Measurements from ENCODE around the gene MXRA8.
"Not testable (repeated sequence)": the region's sequence is repeated elsewhere in the genome, so short reads cannot be mapped to it uniquely, and the experiment has no call there.

The MXRA8 gene

DNA sequence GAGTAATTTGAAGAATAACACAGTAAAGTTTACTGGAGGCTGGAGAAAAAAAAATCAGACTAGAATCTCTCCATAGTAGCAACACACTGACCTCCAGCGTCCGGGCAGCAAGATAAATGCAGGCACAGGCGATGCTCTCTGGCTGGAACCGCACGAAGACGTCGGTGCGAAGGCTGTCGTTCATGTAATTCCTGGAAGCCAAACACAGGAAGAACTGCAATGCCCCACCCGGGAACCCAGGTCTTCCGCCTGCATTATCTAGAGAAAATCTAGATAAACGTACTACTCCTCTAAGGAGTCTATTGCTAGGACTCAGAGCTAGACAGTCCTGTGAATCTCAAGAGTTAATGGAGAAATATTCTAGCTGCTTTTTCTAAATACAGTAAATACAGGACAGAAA is 32.3 kb upstream of the MXRA8 start:
- DNase-seq = no peak

- DNase-seq = no peak
Measured at GRCh38 chr1:1388078-1388472, 29.7 kb upstream of the MXRA8 start.

- no peak for DNase-seq
Measured at GRCh38 chr1:1387098-1388077, 29.0 kb upstream of the MXRA8 start.

GRCh38 chr1:1385931-1386330 is 27.6 kb upstream of the MXRA8 start:
- no peak for DNase-seq

GRCh38 chr1:1385339-1385738 is 27.0 kb upstream of the MXRA8 start:
- DNase-seq = not testable (repeated sequence)

GRCh38 chr1:1381294-1381693 is 22.9 kb upstream of the MXRA8 start:
- no peak for DNase-seq

GRCh38 chr1:1380860-1381259 is 22.5 kb upstream of the MXRA8 start:
- no peak for DNase-seq

DNA sequence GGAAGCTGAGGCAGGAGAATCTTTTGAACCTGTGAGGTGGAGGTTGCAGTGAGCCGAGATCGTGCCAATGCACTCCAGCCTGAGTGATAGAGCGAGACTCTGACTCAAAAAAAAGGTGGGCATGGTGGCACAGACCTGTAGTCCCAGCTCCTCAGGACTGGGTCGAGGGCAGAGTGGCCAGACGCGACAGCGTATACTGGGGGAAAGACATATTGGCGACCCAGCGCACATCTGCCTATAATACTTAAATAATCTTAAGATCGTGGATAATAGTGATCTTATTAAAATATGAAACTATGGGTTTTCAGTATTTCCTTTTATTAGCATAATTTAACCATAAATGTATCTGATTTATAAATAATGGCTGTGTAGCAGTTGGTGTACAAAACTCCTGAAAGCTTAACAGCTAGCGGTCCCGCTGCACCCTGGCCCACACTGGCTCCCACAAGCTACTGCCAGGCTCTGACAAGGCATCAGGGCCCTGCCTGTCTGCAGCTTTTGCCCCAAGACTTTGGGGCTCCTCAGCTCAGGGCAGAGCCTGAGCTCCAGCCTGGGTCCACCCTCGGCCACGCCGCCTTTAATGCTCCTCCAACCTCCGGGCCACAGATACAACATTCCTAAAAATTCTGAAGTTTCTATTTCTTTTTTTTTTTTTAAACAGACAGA is 19.3 kb upstream of the MXRA8 start:
- DNase-seq = no peak

- no peak for DNase-seq
Measured at GRCh38 chr1:1376551-1377226, 18.3 kb upstream of the MXRA8 start.

DNA sequence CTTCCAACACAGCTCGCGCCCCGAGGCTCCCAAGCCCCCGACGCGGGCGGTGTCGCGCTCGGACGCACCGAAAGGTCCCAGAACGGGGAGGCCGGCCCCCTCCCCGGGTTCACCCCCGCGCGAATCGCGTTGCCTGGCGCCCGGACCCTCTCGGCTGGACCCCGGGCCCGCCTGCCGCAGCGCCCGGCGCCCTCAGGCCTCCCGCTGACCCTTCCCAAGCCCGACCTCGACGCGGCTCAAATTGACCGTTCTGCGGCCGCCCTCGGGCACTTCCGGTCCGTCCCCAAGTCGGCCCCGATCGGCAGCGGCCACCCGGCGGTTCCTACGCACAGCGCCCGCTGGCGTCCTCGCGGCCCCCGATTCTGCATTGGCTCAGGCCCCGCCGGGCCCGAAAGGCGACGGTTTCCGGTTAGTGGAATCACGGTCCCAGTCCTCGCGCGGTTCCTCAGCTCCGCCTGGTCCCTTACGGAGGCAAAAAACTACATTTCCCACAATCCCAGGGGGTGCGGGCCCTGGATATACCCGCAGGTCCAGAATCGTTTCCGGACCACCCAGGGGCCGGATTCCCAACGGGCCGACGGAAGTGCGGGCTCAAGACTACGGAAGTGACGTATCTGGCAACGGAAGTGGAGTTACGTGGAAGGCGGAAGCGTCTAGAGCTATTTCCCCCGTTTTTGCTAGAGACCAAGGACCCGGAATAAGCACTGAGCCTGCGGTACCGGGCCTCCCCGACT is 16.7 kb upstream of the MXRA8 start, which contains the start of gene AURKAIP1:
TSS of gene AURKAIP1 (minus strand) at position 279 of the 734 bp plus-strand sequence. CDS start 451 bp downstream, outside the sequence.
- peak; percentile 100 for DNase-seq

DNA sequence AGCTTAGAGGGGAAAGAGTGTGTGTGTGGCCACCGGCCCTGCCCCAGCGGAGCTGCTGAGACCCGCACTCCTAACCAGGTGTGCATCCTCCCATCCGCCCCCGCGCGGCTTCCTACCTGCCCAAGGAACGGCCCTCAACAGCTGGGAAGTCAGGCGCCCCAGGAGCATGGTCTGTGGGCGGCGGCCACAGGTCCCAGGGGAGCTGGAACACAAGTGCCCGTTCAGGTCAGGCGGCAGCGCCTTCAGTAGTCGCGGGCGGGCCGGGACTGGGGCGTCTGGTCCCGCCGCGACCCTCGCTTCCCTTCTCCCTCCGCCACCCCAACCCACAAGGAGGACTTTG is 16.2 kb upstream of the MXRA8 start:
- no peak for DNase-seq

GRCh38 chr1:1373815-1374588 is 15.6 kb upstream of the MXRA8 start:
- DNase-seq = no peak

GRCh38 chr1:1373051-1373814 is 14.9 kb upstream of the MXRA8 start:
- no peak for DNase-seq

DNA sequence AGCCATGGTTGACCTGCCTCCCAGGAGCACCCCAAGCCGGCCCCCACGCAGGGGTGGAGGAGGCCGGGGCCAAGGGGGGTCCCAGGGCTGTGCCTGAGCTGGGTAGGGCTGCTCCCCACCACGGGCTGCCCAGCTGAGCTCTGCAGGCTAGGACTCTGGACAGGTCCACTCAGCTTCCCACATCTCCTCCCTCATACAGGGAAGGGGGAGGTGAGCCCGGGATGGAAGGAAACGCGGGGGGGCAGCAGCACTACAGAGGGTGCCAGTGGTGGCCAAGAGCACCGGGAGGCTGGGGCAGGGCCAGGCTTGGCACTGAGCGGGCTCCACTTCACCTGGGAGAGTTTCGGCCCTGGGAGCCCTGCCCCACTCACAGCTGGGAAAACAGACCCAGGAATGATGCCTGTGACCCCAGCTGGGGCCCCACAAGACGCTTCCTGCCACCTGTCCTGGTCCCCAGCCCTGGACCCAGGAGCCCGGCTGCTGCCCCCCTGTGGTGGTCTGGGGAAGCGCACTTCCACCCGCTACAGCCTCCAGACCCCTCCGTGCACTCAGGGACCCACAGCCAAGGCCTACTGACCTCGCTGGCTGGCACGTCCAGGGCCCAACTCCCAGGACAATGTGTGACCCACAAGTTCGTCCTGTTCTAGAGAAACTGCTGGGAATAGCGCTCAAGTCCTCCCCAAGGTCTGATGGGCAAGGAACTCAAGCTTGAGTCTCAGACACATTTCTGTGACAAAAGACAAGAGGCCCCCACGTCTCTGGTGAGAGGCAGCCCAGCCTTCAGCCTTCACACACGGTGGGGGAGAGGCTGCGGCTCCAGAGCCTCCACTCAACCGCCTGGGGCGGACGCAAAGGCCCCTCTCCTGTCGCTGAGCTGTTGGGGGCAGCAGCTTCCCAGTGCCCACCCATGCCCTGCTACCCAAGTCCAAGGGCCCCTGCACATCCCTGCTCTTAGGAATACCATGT is 13.7 kb upstream of the MXRA8 start:
- peak; percentile 79 for DNase-seq

DNA sequence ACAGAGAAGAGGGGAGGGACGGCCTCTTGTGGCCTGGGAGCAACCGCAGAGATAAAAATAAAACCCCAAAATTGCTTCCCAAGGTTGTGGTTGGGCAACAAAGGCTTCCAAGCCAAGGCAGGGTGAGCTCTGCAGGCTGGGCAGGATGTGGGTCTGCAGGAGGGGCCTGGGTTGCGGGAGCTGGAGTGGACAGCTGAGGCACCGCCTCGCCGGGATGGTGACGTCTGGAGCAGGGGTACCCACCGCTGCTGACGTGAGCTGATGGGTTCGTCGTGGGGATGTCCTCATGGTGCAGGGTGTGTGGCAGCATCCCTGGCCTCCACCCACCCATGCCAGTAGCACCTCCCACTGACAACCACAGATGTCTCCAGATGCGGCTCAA is 13.0 kb upstream of the MXRA8 start:
- DNase-seq = no peak

- DNase-seq = no peak
Measured at GRCh38 chr1:1370771-1371300, 12.5 kb upstream of the MXRA8 start.

GRCh38 chr1:1370094-1370493 is 11.7 kb upstream of the MXRA8 start:
- DNase-seq = not testable (repeated sequence)

DNA sequence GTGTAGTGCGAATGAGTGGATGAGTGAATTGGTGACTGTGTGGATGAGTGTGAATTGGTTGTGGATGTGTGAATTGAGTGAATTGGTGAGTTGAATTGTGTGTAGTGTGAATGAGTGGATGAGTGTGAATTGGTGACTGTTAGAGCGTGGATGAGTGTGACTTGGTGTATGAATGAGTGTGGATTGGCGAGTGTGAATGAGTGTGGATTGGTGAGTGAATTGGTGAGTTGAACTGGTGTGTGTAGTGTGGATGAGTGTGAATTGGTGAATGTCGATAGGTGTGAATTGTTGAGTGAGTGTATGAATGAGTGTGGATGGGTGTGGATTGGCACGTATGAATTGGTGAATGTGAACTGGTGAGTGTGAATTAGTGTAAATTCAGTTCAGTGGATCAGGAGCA is 9.0 kb upstream of the MXRA8 start:
- no peak for DNase-seq

GRCh38 chr1:1366699-1367066 is 8.3 kb upstream of the MXRA8 start:
- DNase-seq = no peak

Data from NCI-H510A treated with DMSO at 0.1 percent for 48 hours (cell line).